Prostate gland (tissue), 2 donors: ENCODE data around the gene NRN1L. TPM values are rescaled to one million over a fixed set of nuclear protein-coding genes. Genes with fewer than 3 reads are reported as not detected.

ENCODE experiments used
- DNase-seq: peaks from one replicate; pipeline ENCODE4 v3.0.0-alpha.2; 2019; ENCODE audit warnings: low spot score
- H3K27ac ChIP-seq, 2 donors: fragments of 200-600 bp; sonication (generic); 2 replicates each; pipeline ENCODE4 v1.5.1; 2017 to 2019
- H3K27me3 ChIP-seq: fragments of 200-600 bp; sonication (generic); replicated peaks from 2 replicates; pipeline ENCODE4 v1.5.1; 2019; ENCODE audit not compliant: insufficient read depth
- H3K36me3 ChIP-seq, 2 donors: fragments of 200-600 bp; sonication (generic); 1 replicate in 1 of 2; 2 replicates in 1 of 2; pipeline versions ENCODE4 v1.5.1 to v1.8.1; 2017 to 2019
- H3K4me1 ChIP-seq: fragments of 200-600 bp; sonication (generic); replicated peaks from 2 replicates; pipeline ENCODE4 v1.5.1; 2019
- H3K4me3 ChIP-seq, 2 donors: fragments of 200-600 bp; sonication (generic); 2 replicates each; pipeline ENCODE4 v1.5.1; 2017 to 2019
- H3K9me3 ChIP-seq: fragments of 200-600 bp; sonication (generic); 2 replicates; pipeline ENCODE4 v1.5.1; 2017
- CTCF ChIP-seq, 4 experiments: fragments of 200-600 bp in 2 of 4; fragments of 450-650 bp in 2 of 4; sonication (generic) in 2 of 4; IDR thresholded peaks; 1 replicate in 3 of 4; 2 replicates in 1 of 4; pipeline ENCODE4 v1.5.1; 2016 to 2019; ENCODE audit warnings: antibody characterized with exemption in 4 of 4, mild to moderate bottlenecking in 2 of 4, moderate library complexity in 2 of 4
- POLR2A ChIP-seq: fragments of 450-650 bp; IDR thresholded peaks from one replicate; pipeline ENCODE4 v1.6.1; 2016; ENCODE audit warnings: antibody characterized with exemption, mild to moderate bottlenecking
- POLR2AphosphoS5 ChIP-seq: sonication (generic); formaldehyde crosslinking; IDR thresholded peaks from one replicate; pipeline ENCODE4 v1.6.1; 2017; ENCODE audit warnings: antibody characterized with exemption
- WGBS: methylation state at CpG from one replicate; pipeline ENCODE4 v1.1.5; 2018; 5-methylcytosine and 5-hydroxymethylcytosine counted together
- intact Hi-C: fragments of 100-400 bp; cut with DNase I; formaldehyde crosslinking; loops from one replicate; pipeline ENCODE4 v1.14.2; 2022
- total RNA-seq, 2 donors: library from RNA; depleted of rRNA; stranded (reverse); fragments of >200 nt; gene quantifications; one replicate each; pipeline ENCODE4 v1.1.0, GENCODE V29; 2016

Gene NRN1L
- total RNA-seq, 2 donors from 2014 or later = 4.0 to 4.4 TPM

GRCh38 chr16:67877064-67877463 is 7.6 kb upstream of the NRN1L start:
- Histone ChIP-seq H3K27me3 (no peaks in the 10 kb centered on the region), H3K4me3 (no peak overlapping the region), H3K4me1 (peaks cover 13% of the 10 kb centered on the region), H3K9me3 (no peaks in the 10 kb centered on the region), H3K27ac (no peak overlapping the region), H3K36me3 (peaks cover 34 to 39% of the 10 kb centered on the region in 2 donors)
- TF ChIP-seq POLR2AphosphoS5 (no peak), POLR2A (no peak), CTCF (IDR thresholded peaks at IDR 0.05) (no peak)
- WGBS = 94% methylated on average over 11 of the region's 11 CpGs
- DNase-seq = no peak
- intact Hi-C loops = no loop called here

GRCh38 chr16:67878232-67878631 is 6.5 kb upstream of the NRN1L start:
- intact Hi-C loops = no loop called here
- no peaks in the 10 kb centered on the region for H3K9me3 ChIP-seq
- 93% methylated on average over 6 of the region's 6 CpGs for WGBS

DNA sequence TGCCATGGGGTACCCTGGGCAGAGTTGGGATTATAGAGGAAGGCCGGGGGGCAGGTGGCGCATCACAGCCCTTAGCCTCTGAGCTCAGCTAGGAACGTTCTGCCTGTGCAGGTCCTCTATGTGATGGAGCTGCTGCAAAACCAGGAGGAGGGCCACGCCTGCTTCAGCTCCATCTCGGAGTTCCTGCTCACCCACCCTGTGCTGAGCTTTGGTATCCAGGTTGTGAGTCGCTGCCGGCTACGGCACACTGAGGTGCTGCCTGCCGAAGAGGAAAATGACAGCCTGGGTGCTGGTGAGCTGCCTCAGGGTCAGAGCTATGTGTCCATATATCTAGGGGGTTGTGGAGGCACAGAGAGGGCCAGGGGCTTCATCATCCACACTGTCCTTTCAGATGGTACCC is 5.8 kb upstream of the NRN1L start:
- TF ChIP-seq POLR2A (no peak), POLR2AphosphoS5 (no peak)
- DNase-seq = no peak
- Histone ChIP-seq H3K27ac (no peak overlapping the region), H3K36me3 (peaks cover 39 to 41% of the 10 kb centered on the region in 2 donors), H3K9me3 (no peaks in the 10 kb centered on the region), H3K27me3 (no peaks in the 10 kb centered on the region), H3K4me1 (peaks cover 13% of the 10 kb centered on the region), H3K4me3 (no peak overlapping the region)
- intact Hi-C loops = no loop called here
- WGBS = 94% methylated on average over 9 of the region's 9 CpGs

More at GRCh38 chr16:67878232-67878631, 6.5 kb upstream of the NRN1L start:
- peaks cover 13% of the 10 kb centered on the region for H3K4me1 ChIP-seq
- no peaks in the 10 kb centered on the region for H3K27me3 ChIP-seq
- peaks cover 39 to 41% of the 10 kb centered on the region in 2 donors for H3K36me3 ChIP-seq
- H3K27ac ChIP-seq = no peak overlapping the region
- no peak overlapping the region for H3K4me3 ChIP-seq
- no peak for DNase-seq
- TF ChIP-seq POLR2A (no peak), CTCF (IDR thresholded peaks at IDR 0.05) (no peak), POLR2AphosphoS5 (no peak)

- Histone ChIP-seq H3K27me3 (no peaks in the 10 kb centered on the region), H3K36me3 (peaks cover 39 to 41% of the 10 kb centered on the region in 2 donors), H3K4me1 (peaks cover 13% of the 10 kb centered on the region), H3K27ac (no peak overlapping the region), H3K4me3 (no peak overlapping the region), H3K9me3 (no peaks in the 10 kb centered on the region)
- WGBS = 90% methylated on average over 12 of the region's 12 CpGs
- no peak for DNase-seq
- intact Hi-C loops = no loop called here
- TF ChIP-seq POLR2A (no peak), CTCF (IDR thresholded peaks at IDR 0.05) (no peak), POLR2AphosphoS5 (no peak)
These were observed 5.2 kb upstream of the NRN1L start for GRCh38 chr16:67879462-67879861.

GRCh38 chr16:67879936-67880335 is 4.7 kb upstream of the NRN1L start:
- peaks cover 39 to 41% of the 10 kb centered on the region in 2 donors for H3K36me3 ChIP-seq
- TF ChIP-seq POLR2A (no peak), POLR2AphosphoS5 (no peak), CTCF (IDR thresholded peaks at IDR 0.05) (no peak)

More at GRCh38 chr16:67879936-67880335, 4.7 kb upstream of the NRN1L start:
- Histone ChIP-seq H3K9me3 (no peaks in the 10 kb centered on the region), H3K4me3 (no peak overlapping the region), H3K27ac (no peak overlapping the region), H3K27me3 (no peaks in the 10 kb centered on the region), H3K4me1 (peaks cover 11% of the 10 kb centered on the region)
- intact Hi-C loops = loop anchor here (5.0 kb wide), 1 partner anchor 162 kb away; no protein-coding TSS in a partner anchor
- WGBS = 78% methylated on average over 3 of the region's 5 CpGs
- DNase-seq = no peak
